Measurements from ENCODE around the gene RICTOR.
"Not testable (repeated sequence)": the region's sequence is repeated elsewhere in the genome, so short reads cannot be mapped to it uniquely, and the experiment has no call there.

Gene RICTOR

GRCh38 chr5:39055768-39056398 lies 18.3 kb downstream of the RICTOR start:
- DNase-seq, result no peak

GRCh38 chr5:39055027-39055767 lies 19.0 kb downstream of the RICTOR start:
- no peak for DNase-seq

GRCh38 chr5:39053189-39053588 lies 21.0 kb downstream of the RICTOR start:
- DNase-seq, result no peak

GRCh38 chr5:39052141-39052540 lies 22.1 kb downstream of the RICTOR start:
- DNase-seq, result no peak

GRCh38 chr5:39049315-39049714 lies 24.9 kb downstream of the RICTOR start:
- no peak for DNase-seq

GRCh38 chr5:39040875-39041274 lies 33.3 kb downstream of the RICTOR start:
- no peak for DNase-seq

GRCh38 chr5:39034493-39034892 lies 39.7 kb downstream of the RICTOR start:
- DNase-seq, result not testable (repeated sequence)

GRCh38 chr5:39031041-39031440 lies 43.2 kb downstream of the RICTOR start:
- DNase-seq, result no peak

- DNase-seq, result no peak
These were observed 48.7 kb downstream of the RICTOR start for GRCh38 chr5:39025456-39025855.

- DNase-seq, result no peak
These were observed 49.3 kb downstream of the RICTOR start for GRCh38 chr5:39024884-39025283.

GRCh38 chr5:39024005-39024404 lies 50.2 kb downstream of the RICTOR start:
- DNase-seq, result no peak

GRCh38 chr5:39023121-39023520 lies 51.1 kb downstream of the RICTOR start:
- no peak for DNase-seq

GRCh38 chr5:39022151-39022550 lies 52.0 kb downstream of the RICTOR start:
- no peak for DNase-seq

- DNase-seq, result no peak
These were observed 52.8 kb downstream of the RICTOR start for GRCh38 chr5:39021413-39021812.

GRCh38 chr5:39020458-39020857 lies 53.7 kb downstream of the RICTOR start:
- DNase-seq, result no peak

GRCh38 chr5:39019254-39019653 lies 54.9 kb downstream of the RICTOR start:
- DNase-seq, result no peak

GRCh38 chr5:39017504-39017903 lies 56.7 kb downstream of the RICTOR start:
- no peak for DNase-seq

- no peak for DNase-seq
These were observed 57.5 kb downstream of the RICTOR start for GRCh38 chr5:39016587-39017275.

- DNase-seq, result no peak
These were observed 58.2 kb downstream of the RICTOR start for GRCh38 chr5:39015743-39016586.

GRCh38 chr5:39014561-39014960 lies 59.6 kb downstream of the RICTOR start:
- no peak for DNase-seq

GRCh38 chr5:39013938-39014337 lies 60.3 kb downstream of the RICTOR start:
- no peak for DNase-seq

- DNase-seq, result not testable (repeated sequence)
These were observed 63.2 kb downstream of the RICTOR start for GRCh38 chr5:39010958-39011357.

- DNase-seq, result no peak
These were observed 64.2 kb downstream of the RICTOR start for GRCh38 chr5:39009981-39010380.
